ENCODE data around the gene KIAA0586. TPM values are rescaled to one million over a fixed set of nuclear protein-coding genes. Genes with fewer than 3 reads are reported as not detected.

Gene KIAA0586
- total RNA-seq, 1 donor from 2014 or later, result 13.3 TPM

- no peak for DNase-seq (ENCODE audit: extremely low spot score in 2 of 2)
- H3K4me3 ChIP-seq, result no peak overlapping the region
- H3K27me3 ChIP-seq, result no peaks in the 10 kb centered on the region
- no peaks in the 10 kb centered on the region for H3K9me3 ChIP-seq
- H3K36me3 ChIP-seq, result no peaks in the 10 kb centered on the region
- H3K4me1 ChIP-seq, result peaks cover 6% of the 10 kb centered on the region
- no peak for TF ChIP-seq POLR2A (IDR thresholded peaks at IDR 0.05)
- no peak overlapping the region for H3K27ac ChIP-seq
- intact Hi-C loops (cut with DNase I), result no loop called here
These were observed 105.9 kb downstream of the KIAA0586 start for GRCh38 chr14:58533446-58533845.

- intact Hi-C loops (cut with DNase I), result no loop called here
- Histone ChIP-seq H3K27ac (no peak overlapping the region), H3K36me3 (no peaks in the 10 kb centered on the region), H3K4me3 (no peak overlapping the region), H3K27me3 (no peaks in the 10 kb centered on the region), H3K9me3 (no peaks in the 10 kb centered on the region), H3K4me1 (peaks cover 6% of the 10 kb centered on the region)
- TF ChIP-seq CTCF (IDR thresholded peaks at IDR 0.05), result no peak
- no peak for TF ChIP-seq POLR2A (IDR thresholded peaks at IDR 0.05)
- no peak for TF ChIP-seq POLR2AphosphoS5 (IDR thresholded peaks at IDR 0.05; ENCODE audit: insufficient read depth in 1 of 2, low read depth in 1 of 2)
- no peak for DNase-seq (ENCODE audit: extremely low spot score in 2 of 2)
These were observed 107.5 kb downstream of the KIAA0586 start for GRCh38 chr14:58535044-58535443.

GRCh38 chr14:58537004-58537403 is 109.5 kb downstream of the KIAA0586 start:
- H3K27me3 ChIP-seq, result no peaks in the 10 kb centered on the region
- no peaks in the 10 kb centered on the region for H3K36me3 ChIP-seq
- TF ChIP-seq POLR2AphosphoS5 (IDR thresholded peaks at IDR 0.05; ENCODE audit: insufficient read depth in 1 of 2, low read depth in 1 of 2), result no peak
- TF ChIP-seq POLR2A (IDR thresholded peaks at IDR 0.05), result no peak
- TF ChIP-seq CTCF (IDR thresholded peaks at IDR 0.05), result no peak
- DNase-seq (ENCODE audit: extremely low spot score in 2 of 2), result no peak
- no peak overlapping the region for H3K27ac ChIP-seq
- H3K4me3 ChIP-seq, result no peak overlapping the region
- peaks cover 14% of the 10 kb centered on the region for H3K4me1 ChIP-seq
- no peaks in the 10 kb centered on the region for H3K9me3 ChIP-seq
- intact Hi-C loops (cut with DNase I), result no loop called here

GRCh38 chr14:58540749-58541632 is 113.5 kb downstream of the KIAA0586 start:
- no peaks in the 10 kb centered on the region for H3K9me3 ChIP-seq
- H3K4me1 ChIP-seq, result peaks cover 7% of the 10 kb centered on the region
- H3K27ac ChIP-seq, result no peak overlapping the region
- no peak for TF ChIP-seq POLR2AphosphoS5 (IDR thresholded peaks at IDR 0.05; ENCODE audit: insufficient read depth in 1 of 2, low read depth in 1 of 2)
- TF ChIP-seq POLR2A (IDR thresholded peaks at IDR 0.05), result no peak
- no peak for TF ChIP-seq CTCF (IDR thresholded peaks at IDR 0.05)
- no peak overlapping the region for H3K4me3 ChIP-seq
- H3K27me3 ChIP-seq, result no peaks in the 10 kb centered on the region
- intact Hi-C loops (cut with DNase I), result no loop called here
- no peak for DNase-seq (ENCODE audit: extremely low spot score in 2 of 2)
- H3K36me3 ChIP-seq, result no peaks in the 10 kb centered on the region

- H3K27ac ChIP-seq, result no peak overlapping the region
- no peaks in the 10 kb centered on the region for H3K36me3 ChIP-seq
- peaks cover 7% of the 10 kb centered on the region for H3K4me1 ChIP-seq
- no peaks in the 10 kb centered on the region for H3K9me3 ChIP-seq
- intact Hi-C loops (cut with DNase I), result no loop called here
- H3K4me3 ChIP-seq, result no peak overlapping the region
- no peaks in the 10 kb centered on the region for H3K27me3 ChIP-seq
- DNase-seq (ENCODE audit: extremely low spot score in 2 of 2), result no peak
- no peak for TF ChIP-seq POLR2A (IDR thresholded peaks at IDR 0.05)
- no peak for TF ChIP-seq CTCF (IDR thresholded peaks at IDR 0.05)
- TF ChIP-seq POLR2AphosphoS5 (IDR thresholded peaks at IDR 0.05; ENCODE audit: insufficient read depth in 1 of 2, low read depth in 1 of 2), result no peak
These were observed 114.1 kb downstream of the KIAA0586 start for GRCh38 chr14:58541633-58542022.

Measured in vagina (tissue), 2 donors.